ENCODE measurements around the gene SEPTIN8.

SEPTIN8 gene

DNA sequence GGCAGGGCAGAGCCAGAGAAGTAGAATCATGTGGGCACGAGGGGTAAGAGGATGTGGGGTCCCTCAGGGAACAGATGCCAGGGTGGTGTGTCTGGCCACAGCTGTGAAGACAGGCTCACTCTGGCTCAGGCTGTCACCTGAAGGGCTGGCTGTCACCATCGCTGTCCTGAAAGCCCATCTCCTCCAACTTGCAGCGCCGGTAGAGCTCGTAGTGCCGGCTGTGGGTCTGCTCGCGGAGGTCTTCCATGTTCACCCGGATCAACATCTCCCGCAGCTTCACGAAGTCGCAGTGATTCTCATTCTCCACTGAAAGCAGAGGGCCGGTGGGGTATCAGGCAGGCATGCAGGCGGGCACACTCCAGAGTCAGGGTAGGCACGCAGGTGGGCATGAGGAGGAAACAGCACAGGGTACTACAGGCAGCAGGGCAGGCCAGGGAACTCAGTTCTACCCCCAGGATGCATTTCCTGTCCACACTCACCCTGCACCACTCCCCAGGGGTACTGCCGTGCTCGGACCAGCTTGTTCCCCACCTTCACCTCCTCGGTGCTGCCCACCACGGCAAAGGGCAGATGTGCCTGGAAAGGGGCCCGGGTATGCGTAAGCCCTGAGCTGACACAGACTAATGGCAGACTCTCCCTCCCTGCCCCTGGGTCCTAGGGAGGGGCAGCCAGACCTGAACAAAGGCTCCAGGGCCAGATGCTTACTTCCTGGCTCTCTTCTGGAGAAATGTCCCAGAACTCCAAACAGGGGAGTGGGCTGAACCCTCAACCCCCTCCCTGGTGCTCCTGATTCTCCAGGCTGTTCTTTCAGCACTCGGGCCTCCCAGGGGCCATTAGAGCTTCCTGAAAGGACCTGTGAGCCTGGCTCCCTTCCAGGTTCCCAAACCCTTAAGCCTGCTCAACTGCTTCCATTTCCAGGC, 15.5 kb downstream of the SEPTIN8 start:
- H3K27ac ChIP-seq = no peak overlapping the region
- no peak for TF ChIP-seq ZFX (IDR thresholded peaks at IDR 0.05; ENCODE audit: borderline replicate concordance)
- TF ChIP-seq, protein P1, sequence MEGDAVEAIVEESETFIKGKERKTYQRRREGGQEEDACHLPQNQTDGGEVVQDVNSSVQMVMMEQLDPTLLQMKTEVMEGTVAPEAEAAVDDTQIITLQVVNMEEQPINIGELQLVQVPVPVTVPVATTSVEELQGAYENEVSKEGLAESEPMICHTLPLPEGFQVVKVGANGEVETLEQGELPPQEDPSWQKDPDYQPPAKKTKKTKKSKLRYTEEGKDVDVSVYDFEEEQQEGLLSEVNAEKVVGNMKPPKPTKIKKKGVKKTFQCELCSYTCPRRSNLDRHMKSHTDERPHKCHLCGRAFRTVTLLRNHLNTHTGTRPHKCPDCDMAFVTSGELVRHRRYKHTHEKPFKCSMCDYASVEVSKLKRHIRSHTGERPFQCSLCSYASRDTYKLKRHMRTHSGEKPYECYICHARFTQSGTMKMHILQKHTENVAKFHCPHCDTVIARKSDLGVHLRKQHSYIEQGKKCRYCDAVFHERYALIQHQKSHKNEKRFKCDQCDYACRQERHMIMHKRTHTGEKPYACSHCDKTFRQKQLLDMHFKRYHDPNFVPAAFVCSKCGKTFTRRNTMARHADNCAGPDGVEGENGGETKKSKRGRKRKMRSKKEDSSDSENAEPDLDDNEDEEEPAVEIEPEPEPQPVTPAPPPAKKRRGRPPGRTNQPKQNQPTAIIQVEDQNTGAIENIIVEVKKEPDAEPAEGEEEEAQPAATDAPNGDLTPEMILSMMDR (IDR thresholded peaks at IDR 0.05) = no peak

DNA sequence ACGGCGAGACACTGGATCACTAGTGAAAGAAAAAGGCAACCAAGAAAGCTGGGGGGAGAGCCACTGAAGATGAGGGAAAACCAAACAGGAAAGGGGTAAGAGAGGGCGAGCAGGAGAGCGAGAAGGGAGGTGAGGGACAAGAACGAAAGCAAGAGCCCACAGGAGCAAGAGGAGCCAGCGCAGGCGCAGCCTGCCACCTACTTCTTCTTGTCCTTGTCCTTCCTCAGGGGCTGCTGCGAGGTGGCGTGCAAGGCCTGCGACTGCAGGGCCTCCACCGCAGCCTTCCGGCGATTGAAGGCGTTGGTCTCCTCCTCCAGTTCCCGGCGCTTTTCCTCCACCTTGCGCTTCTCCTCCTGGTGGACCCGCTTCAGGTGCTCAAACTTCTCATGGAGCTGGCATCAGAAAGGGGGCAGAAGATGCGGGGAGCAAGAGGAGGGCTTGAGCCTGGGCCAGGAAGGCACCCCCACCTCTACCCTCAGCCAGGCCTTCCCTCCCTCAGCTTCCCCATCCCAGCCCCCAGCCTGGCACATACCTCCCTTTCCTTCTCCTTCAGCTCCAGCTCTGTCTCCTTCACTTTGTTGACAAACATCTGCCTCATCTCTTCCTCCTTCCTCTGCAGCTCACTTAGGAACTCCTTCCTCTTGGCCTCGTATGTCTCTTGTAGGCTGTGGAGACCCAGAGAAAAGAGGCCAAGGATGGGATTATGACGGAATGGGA, 16.3 kb downstream of the SEPTIN8 start:
- TF ChIP-seq ZFX (IDR thresholded peaks at IDR 0.05; ENCODE audit: borderline replicate concordance) = no peak
- no peak overlapping the region for H3K27ac ChIP-seq

DNA sequence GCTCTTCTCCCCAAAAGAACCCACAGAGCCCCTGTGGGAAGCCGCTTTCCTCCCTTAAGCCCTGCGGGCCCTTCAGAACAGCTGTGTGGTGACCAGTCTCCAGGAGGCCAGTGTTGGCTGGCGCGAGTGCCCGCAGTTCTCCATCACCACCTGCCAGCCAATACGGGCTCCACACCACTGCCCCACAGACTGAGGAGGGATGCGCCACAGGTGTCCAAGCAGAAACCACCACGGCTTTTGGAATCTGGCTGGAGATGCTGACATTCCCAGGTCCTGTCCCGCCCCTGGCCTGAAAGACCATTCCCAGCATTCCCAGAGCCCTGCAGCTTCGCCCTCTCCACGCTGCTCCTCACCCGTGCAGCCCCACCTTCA, 17.0 kb downstream of the SEPTIN8 start:
- H3K27ac ChIP-seq = no peak overlapping the region
- TF ChIP-seq, protein P1 (IDR thresholded peaks at IDR 0.05) = no peak
- no peak for TF ChIP-seq ZFX (IDR thresholded peaks at IDR 0.05; ENCODE audit: borderline replicate concordance)

DNA sequence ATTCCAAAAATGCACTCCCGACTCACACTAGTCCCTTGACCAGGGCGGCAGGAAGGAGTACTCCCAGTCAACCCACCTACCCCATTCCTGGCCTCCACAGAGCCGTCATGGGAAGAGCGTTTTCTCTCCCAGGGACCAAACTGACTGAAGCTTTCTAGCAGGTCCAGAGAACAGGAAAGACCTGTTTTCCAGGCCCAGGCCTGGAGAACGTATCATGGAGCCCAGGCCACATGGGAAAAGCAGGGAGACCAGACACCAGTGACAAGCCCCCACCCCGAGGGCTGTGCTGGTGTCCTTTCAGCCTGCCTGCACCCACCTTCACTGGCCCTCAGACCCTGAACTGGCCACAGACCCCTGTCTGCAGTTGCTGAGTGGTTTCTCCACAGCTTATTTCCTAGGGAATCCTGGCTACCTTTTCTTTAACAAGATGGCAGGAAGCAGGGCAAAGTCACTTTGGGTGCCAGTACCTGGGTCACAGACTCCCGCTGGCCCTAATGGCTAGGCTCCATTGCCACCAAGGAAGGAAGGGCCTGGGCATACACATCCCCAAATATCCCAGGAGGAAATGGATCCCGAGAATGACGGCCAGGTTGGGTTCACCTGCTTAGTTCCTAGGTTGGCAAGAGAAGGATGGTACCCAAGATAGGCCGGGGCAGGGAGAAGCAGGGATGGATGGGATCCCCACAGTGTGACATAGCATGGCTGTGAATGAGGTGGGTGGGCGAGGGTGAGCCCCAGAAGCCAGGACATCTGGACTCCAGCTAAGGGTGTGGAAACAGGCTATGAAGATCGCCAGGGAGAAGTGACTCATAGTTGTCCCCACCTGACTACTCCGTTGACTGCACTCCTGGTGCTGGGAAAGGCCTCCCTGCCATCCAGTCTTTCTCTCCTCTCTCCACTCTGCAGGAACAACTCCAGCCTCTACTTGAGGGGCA, 17.7 kb downstream of the SEPTIN8 start:
- H3K27ac ChIP-seq = peak overlapping the region; percentile 67

DNA sequence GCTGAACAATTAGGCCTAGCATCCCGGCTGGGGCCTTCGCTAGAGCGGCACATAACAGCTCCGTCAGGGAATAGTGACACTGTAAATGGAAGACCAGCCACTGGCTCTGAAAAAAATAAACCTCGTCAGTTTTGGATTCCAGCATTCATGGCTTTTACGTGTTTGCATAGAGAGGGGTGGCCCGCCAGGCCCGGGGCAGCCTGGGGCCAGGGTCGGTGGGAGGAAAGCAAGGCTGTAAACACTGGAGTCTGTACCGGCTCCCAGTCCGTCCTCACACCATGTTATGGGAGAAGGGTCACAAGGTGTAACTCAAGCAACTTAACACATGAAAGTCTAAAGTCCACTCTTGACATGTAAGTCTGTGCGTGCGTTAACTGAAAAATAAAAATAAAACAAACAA, 18.6 kb downstream of the SEPTIN8 start:
- H3K27ac ChIP-seq = peak overlapping the region; percentile 67
- TF ChIP-seq, protein P1 (IDR thresholded peaks at IDR 0.05) = no peak
- TF ChIP-seq ZFX (IDR thresholded peaks at IDR 0.05; ENCODE audit: borderline replicate concordance) = no peak

More for the DNA sequence above, 17.7 kb downstream of the SEPTIN8 start:
- TF ChIP-seq, protein P1 (IDR thresholded peaks at IDR 0.05) = no peak
- TF ChIP-seq ZFX (IDR thresholded peaks at IDR 0.05; ENCODE audit: borderline replicate concordance) = no peak

DNA sequence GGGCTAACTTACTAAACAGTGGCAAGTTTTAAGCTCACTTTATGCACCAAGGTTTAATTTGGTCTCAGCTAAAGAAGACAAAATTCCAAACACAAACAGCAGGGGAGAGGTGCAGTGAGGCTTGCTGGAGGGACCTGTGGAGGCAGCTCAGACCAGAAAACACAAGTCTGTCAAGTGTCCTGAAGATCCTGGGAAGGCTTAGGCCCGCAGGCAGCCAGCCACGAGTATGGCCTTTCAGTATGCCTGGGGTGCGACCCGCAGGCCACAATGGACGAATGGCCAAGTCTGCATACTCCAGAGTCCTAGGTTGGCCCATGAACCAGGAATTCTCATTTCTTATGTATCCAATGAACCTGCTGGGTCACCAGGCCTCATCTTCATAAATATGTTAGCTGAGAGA, 20.5 kb downstream of the SEPTIN8 start:
- no peak overlapping the region for H3K27ac ChIP-seq
- TF ChIP-seq ZFX (IDR thresholded peaks at IDR 0.05; ENCODE audit: borderline replicate concordance) = no peak
- TF ChIP-seq, protein P1 (IDR thresholded peaks at IDR 0.05) = no peak

DNA sequence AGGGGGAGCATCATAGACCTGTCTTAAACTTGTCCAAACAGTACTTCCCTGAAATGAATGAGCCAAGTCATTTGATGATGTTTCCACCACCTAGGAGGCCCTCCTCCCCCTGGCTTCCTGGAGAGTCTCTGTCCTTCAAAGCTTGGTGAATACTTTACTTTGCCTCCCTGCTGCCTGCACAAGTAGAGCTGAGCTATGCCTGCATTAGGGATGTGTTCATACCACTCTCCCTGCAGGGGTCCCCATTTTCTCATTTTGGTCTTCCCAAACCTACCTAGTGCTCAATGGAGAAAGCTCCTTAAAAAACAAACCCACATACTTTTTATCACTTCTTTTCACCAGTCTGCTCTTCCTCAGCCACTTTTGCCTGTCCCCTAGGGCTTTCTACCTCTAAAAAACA, 22.1 kb downstream of the SEPTIN8 start:
- H3K27ac ChIP-seq = no peak overlapping the region
- TF ChIP-seq, protein P1 (IDR thresholded peaks at IDR 0.05) = no peak
- TF ChIP-seq ZFX (IDR thresholded peaks at IDR 0.05; ENCODE audit: borderline replicate concordance) = no peak

Data from 22Rv1 (cell line).